ENCODE measurements around the gene SPHKAP.
"Not testable (repeated sequence)": the region's sequence is repeated elsewhere in the genome, so short reads cannot be mapped to it uniquely, and the experiment has no call there.

SPHKAP gene

GRCh38 chr2:227942965-227943364, 238.5 kb downstream of the SPHKAP start:
- DNase-seq (ENCODE audit: low read depth): no peak
- no peak overlapping the region for H3K4me3 ChIP-seq (ENCODE audit: low read depth, low read length)
- no peak for TF ChIP-seq CTCF (IDR thresholded peaks at IDR 0.05; ENCODE audit: control insufficient read depth, extremely low read depth, insufficient read depth)

DNA sequence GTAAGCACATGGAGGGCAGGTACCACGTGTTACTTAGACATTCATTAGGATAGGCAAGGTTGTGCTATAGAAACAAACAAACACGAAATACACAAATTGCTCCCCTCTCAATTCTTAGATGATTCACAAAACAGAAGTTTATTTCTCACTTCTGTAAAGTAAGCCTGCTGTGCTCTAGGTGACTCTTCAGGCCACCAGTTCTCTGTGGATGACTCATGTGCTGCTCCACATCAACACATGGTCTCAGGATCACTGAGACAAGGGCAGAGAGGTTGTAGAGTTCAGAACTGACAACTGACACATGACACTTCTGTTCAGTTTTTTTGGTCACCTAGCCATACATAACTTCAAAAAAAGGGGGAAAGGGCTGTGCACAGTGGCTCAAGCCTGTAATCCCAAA, 239.5 kb downstream of the SPHKAP start:
- DNase-seq (ENCODE audit: low read depth): no peak
- no peak overlapping the region for H3K4me3 ChIP-seq (ENCODE audit: low read depth, low read length)
- no peak for TF ChIP-seq CTCF (IDR thresholded peaks at IDR 0.05; ENCODE audit: control insufficient read depth, extremely low read depth, insufficient read depth)

DNA sequence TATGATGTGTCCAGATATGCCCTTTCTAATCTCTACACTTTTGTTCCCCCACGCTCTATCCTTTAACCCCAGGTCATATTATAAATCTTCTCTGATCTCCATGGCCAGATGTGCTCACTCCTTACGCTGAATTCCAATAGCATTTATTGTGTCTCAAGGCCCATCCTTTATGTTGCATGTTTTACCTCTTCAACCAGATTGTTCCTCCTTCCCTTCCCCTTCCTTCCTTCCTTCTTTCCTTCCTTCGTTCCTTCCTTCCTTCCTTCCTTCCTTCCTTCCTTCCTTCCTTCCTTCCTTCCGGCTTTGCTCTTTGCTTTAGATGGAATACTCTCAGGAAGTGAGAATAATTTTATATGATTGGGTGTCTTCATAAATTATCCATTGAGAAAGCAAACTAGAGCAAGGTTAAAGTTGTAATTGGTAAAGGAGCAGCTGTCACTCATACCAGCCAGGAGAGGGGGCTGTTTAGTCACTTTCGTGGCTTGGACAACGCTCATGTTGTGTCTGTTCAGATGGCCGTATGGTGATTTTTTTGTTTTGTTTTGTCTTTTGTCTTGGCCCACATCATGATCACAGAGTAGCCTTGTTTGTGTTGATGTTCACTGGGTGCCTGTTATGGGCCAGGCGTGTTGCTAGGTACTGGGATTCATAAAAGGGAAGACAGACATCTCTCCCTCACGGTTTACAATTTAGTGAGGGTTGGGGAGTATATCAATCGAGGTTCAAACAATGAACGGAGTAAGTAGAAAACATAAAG, 242.0 kb downstream of the SPHKAP start:
- peak; percentile 6 for DNase-seq (ENCODE audit: low read depth)
- TF ChIP-seq CTCF (IDR thresholded peaks at IDR 0.05; ENCODE audit: control insufficient read depth, extremely low read depth, insufficient read depth): peak; percentile 67
- H3K4me3 ChIP-seq (ENCODE audit: low read depth, low read length): no peak overlapping the region

GRCh38 chr2:227936249-227936648, 245.2 kb downstream of the SPHKAP start:
- not testable (repeated sequence) for H3K4me3 ChIP-seq (ENCODE audit: low read depth, low read length); DNase-seq (ENCODE audit: low read depth)

GRCh38 chr2:227933884-227934283, 247.6 kb downstream of the SPHKAP start:
- no peak overlapping the region for H3K4me3 ChIP-seq (ENCODE audit: low read depth, low read length)
- DNase-seq (ENCODE audit: low read depth): no peak
- no peak for TF ChIP-seq CTCF (IDR thresholded peaks at IDR 0.05; ENCODE audit: control insufficient read depth, extremely low read depth, insufficient read depth)

DNA sequence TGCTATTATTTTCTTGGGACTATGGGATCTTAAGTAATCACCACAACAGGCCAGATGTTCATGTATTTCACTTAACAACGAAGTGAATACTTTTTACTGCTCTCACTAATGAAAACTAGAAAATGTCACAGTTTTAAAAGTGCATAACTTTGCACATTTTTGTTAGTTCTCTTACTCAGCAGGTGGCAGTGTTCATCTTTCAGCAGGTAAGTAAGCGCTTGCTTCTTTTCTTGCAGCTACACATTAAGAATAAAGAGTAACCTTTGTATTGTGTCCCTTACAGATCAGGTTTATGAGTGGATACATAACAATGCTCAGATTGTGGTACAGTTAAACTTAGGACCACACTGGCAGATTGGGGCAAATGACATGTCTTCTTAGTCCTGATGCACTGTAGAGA, 249.1 kb downstream of the SPHKAP start:
- TF ChIP-seq CTCF (IDR thresholded peaks at IDR 0.05; ENCODE audit: control insufficient read depth, extremely low read depth, insufficient read depth): peak; percentile 28
- no peak for DNase-seq (ENCODE audit: low read depth)
- no peak overlapping the region for H3K4me3 ChIP-seq (ENCODE audit: low read depth, low read length)

GRCh38 chr2:227932001-227932400, 249.5 kb downstream of the SPHKAP start:
- H3K4me3 ChIP-seq (ENCODE audit: low read depth, low read length): no peak overlapping the region
- TF ChIP-seq CTCF (IDR thresholded peaks at IDR 0.05; ENCODE audit: control insufficient read depth, extremely low read depth, insufficient read depth): no peak
- no peak for DNase-seq (ENCODE audit: low read depth)
